Esophagus muscularis mucosa (tissue), 4 donors: ENCODE measurements around the gene FRY. TPM values are rescaled to one million over a fixed set of nuclear protein-coding genes. Genes with fewer than 3 reads are reported as not detected.

Experiments
- DNase-seq: peaks from one replicate; pipeline ENCODE4 v3.0.0-alpha.2; 2017; ENCODE audit errors: extremely low spot score
- H3K27ac ChIP-seq, 4 donors: fragments of 200-600 bp; sonication (generic); replicated peaks in 1 of 4; 1 replicate in 3 of 4; 2 replicates in 1 of 4; pipeline ENCODE4 v1.5.1; 2016 to 2019; ENCODE audit warnings: mild to moderate bottlenecking in 1 of 4
- H3K27me3 ChIP-seq, 4 donors: fragments of 200-600 bp; sonication (generic); one replicate each; pipeline versions ENCODE4 v1.5.1 to v1.6.0; 2016 to 2019
- H3K36me3 ChIP-seq, 4 donors: fragments of 200-600 bp; sonication (generic); one replicate each; pipeline ENCODE4 v1.5.1; 2016 to 2019
- H3K4me1 ChIP-seq, 4 donors: fragments of 200-600 bp; sonication (generic); one replicate each; pipeline ENCODE4 v1.5.1; 2016 to 2019
- H3K4me3 ChIP-seq, 4 donors: fragments of 200-600 bp; sonication (generic); 1 replicate in 2 of 4; 2 replicates in 2 of 4; pipeline ENCODE4 v1.5.1; 2016 to 2019; ENCODE audit warnings: mild to moderate bottlenecking in 4 of 4, moderate library complexity in 1 of 4
- H3K9me3 ChIP-seq, 4 donors: fragments of 200-600 bp; sonication (generic); 1 replicate in 3 of 4; 2 replicates in 1 of 4; pipeline ENCODE4 v1.5.1; 2016 to 2019
- CTCF ChIP-seq, 3 experiments: fragments of 200-600 bp in 2 of 3; fragments of 450-650 bp in 1 of 3; sonication (generic) in 2 of 3; IDR thresholded peaks; one replicate each; pipeline ENCODE4 v1.5.1; 2017 to 2019; ENCODE audit warnings: antibody characterized with exemption in 3 of 3, mild to moderate bottlenecking in 2 of 3, moderate library complexity in 1 of 3
- EP300 ChIP-seq: sonication (generic); formaldehyde crosslinking; IDR thresholded peaks from one replicate; pipeline ENCODE4 v1.6.1; 2017; ENCODE audit warnings: antibody characterized with exemption
- POLR2A ChIP-seq: fragments of 450-650 bp; IDR thresholded peaks from one replicate; pipeline ENCODE4 v1.6.1; 2017; ENCODE audit warnings: antibody characterized with exemption, moderate library complexity, mild to moderate bottlenecking, low read depth
- POLR2AphosphoS5 ChIP-seq, 2 donors: sonication (generic); formaldehyde crosslinking; IDR thresholded peaks; one replicate each; pipeline ENCODE4 v1.6.1; 2017; ENCODE audit warnings: antibody characterized with exemption in 2 of 2
- WGBS: methylation state at CpG from one replicate; pipeline ENCODE4 v1.1.5; 2018; 5-methylcytosine and 5-hydroxymethylcytosine counted together
- intact Hi-C: fragments of 100-400 bp; cut with DNase I; formaldehyde crosslinking; loops from one replicate; pipeline ENCODE4 v1.15.1; 2023
- total RNA-seq, 4 donors: library from RNA; depleted of rRNA; stranded (reverse); fragments of >200 nt; gene quantifications; one replicate each; pipeline versions ENCODE4 v1.1.0 to v1.2.1, GENCODE V29; 2016

FRY gene
- total RNA-seq, 4 donors from 2014 or later, result 104 to 276 (median 135) TPM

GRCh38 chr13:32178763-32179162 lies 147.2 kb downstream of the FRY start:
- no peaks in the 10 kb centered on the region for H3K27me3 ChIP-seq
- intact Hi-C loops, result no loop called here
- H3K36me3 ChIP-seq, result peaks cover 0 to 58% (median 4%) of the 10 kb centered on the region in 4 donors
- H3K9me3 ChIP-seq, result no peaks in the 10 kb centered on the region
- no peaks in the 10 kb centered on the region for H3K4me1 ChIP-seq
- TF ChIP-seq EP300, result no peak
- TF ChIP-seq POLR2A, result no peak
- no peak for TF ChIP-seq POLR2AphosphoS5 (IDR thresholded peaks at IDR 0.05)
- no peak for TF ChIP-seq CTCF (IDR thresholded peaks at IDR 0.05)
- H3K4me3 ChIP-seq, result no peak overlapping the region
- no peak overlapping the region for H3K27ac ChIP-seq
- DNase-seq, result no peak
- WGBS, result 95% methylated on average over 5 of the region's 5 CpGs

GRCh38 chr13:32179708-32180107 lies 148.1 kb downstream of the FRY start:
- TF ChIP-seq POLR2A (no peak), POLR2AphosphoS5 (IDR thresholded peaks at IDR 0.05) (no peak), EP300 (no peak), CTCF (IDR thresholded peaks at IDR 0.05) (no peak)
- no peaks in the 10 kb centered on the region for H3K4me1 ChIP-seq
- no peak overlapping the region for H3K4me3 ChIP-seq
- intact Hi-C loops, result no loop called here
- H3K27me3 ChIP-seq, result no peaks in the 10 kb centered on the region
- peaks cover 0 to 61% (median 5%) of the 10 kb centered on the region in 4 donors for H3K36me3 ChIP-seq
- H3K9me3 ChIP-seq, result no peaks in the 10 kb centered on the region
- WGBS, result 83% methylated on average over 2 of the region's 2 CpGs
- DNase-seq, result no peak
- no peak overlapping the region for H3K27ac ChIP-seq

- WGBS, result 100% methylated on average over 2 of the region's 2 CpGs
- Histone ChIP-seq H3K9me3 (no peaks in the 10 kb centered on the region), H3K36me3 (peaks cover 0 to 63% (median 11%) of the 10 kb centered on the region in 4 donors), H3K4me3 (no peak overlapping the region), H3K27ac (no peak overlapping the region), H3K4me1 (no peaks in the 10 kb centered on the region), H3K27me3 (no peaks in the 10 kb centered on the region)
- TF ChIP-seq POLR2A (no peak), POLR2AphosphoS5 (IDR thresholded peaks at IDR 0.05) (no peak), EP300 (no peak), CTCF (IDR thresholded peaks at IDR 0.05) (no peak)
- intact Hi-C loops, result no loop called here
- no peak for DNase-seq
Measured at GRCh38 chr13:32187651-32188050, 156.1 kb downstream of the FRY start.

- TF ChIP-seq POLR2AphosphoS5 (IDR thresholded peaks at IDR 0.05), result no peak
- no peak for TF ChIP-seq EP300
- TF ChIP-seq POLR2A, result no peak
- TF ChIP-seq CTCF (IDR thresholded peaks at IDR 0.05), result no peak
- H3K36me3 ChIP-seq, result peaks cover 0 to 27% (median 3%) of the 10 kb centered on the region in 4 donors
- intact Hi-C loops, result no loop called here
- H3K9me3 ChIP-seq, result no peaks in the 10 kb centered on the region
- no peak for DNase-seq
- H3K27me3 ChIP-seq, result no peaks in the 10 kb centered on the region
- 91% methylated on average over 2 of the region's 2 CpGs for WGBS
- H3K4me1 ChIP-seq, result peaks cover 0 to 6% (median 1%) of the 10 kb centered on the region in 4 donors
- no peak overlapping the region for H3K4me3 ChIP-seq
- H3K27ac ChIP-seq, result no peak overlapping the region
Measured at GRCh38 chr13:32191452-32191998, 160.0 kb downstream of the FRY start.

GRCh38 chr13:32195713-32196112 lies 164.1 kb downstream of the FRY start:
- Histone ChIP-seq H3K4me3 (no peak overlapping the region), H3K27me3 (no peaks in the 10 kb centered on the region), H3K36me3 (no peaks in the 10 kb centered on the region), H3K4me1 (peaks cover 0 to 6% (median 1%) of the 10 kb centered on the region in 4 donors), H3K9me3 (no peaks in the 10 kb centered on the region), H3K27ac (no peak overlapping the region)
- DNase-seq, result no peak
- TF ChIP-seq CTCF (IDR thresholded peaks at IDR 0.05), result no peak
- intact Hi-C loops, result no loop called here
